DLD1 (cell line): ENCODE data around the gene AXIN2.

Experiments
- in situ Hi-C: cut with HindIII; loops from 2 replicates; pipeline ENCODE4 v1.10.0; 2017; ENCODE audit warnings: low sequenced_read_pairs

AXIN2 gene

GRCh38 chr17:65556014-65556909 is 5.2 kb downstream of the AXIN2 start:
- in situ Hi-C loops = no loop called here

- in situ Hi-C loops = no loop called here
Measured at GRCh38 chr17:65554553-65555223, 6.8 kb downstream of the AXIN2 start.

- in situ Hi-C loops = no loop called here
Measured at GRCh38 chr17:65553646-65554552, 7.5 kb downstream of the AXIN2 start.

GRCh38 chr17:65553009-65553645 is 8.3 kb downstream of the AXIN2 start:
- in situ Hi-C loops = no loop called here

- in situ Hi-C loops = no loop called here
Measured at GRCh38 chr17:65552214-65552613, 9.2 kb downstream of the AXIN2 start.

GRCh38 chr17:65551267-65552040 is 10.0 kb downstream of the AXIN2 start:
- in situ Hi-C loops = no loop called here

- in situ Hi-C loops = no loop called here
Measured at GRCh38 chr17:65550758-65551157, 10.7 kb downstream of the AXIN2 start.

- in situ Hi-C loops = no loop called here
Measured at GRCh38 chr17:65550075-65550662, 11.3 kb downstream of the AXIN2 start.

GRCh38 chr17:65548269-65548969 is 13.0 kb downstream of the AXIN2 start:
- in situ Hi-C loops = loop anchor here (5.0 to 10.0 kb wide), 2 partner anchors 304 to 439 kb away; no protein-coding TSS in a partner anchor

- in situ Hi-C loops = loop anchor here (5.0 to 10.0 kb wide), 2 partner anchors 302 to 440 kb away; no protein-coding TSS in a partner anchor
Measured at GRCh38 chr17:65547253-65547670, 14.2 kb downstream of the AXIN2 start.

GRCh38 chr17:65546579-65546978 is 14.9 kb downstream of the AXIN2 start:
- in situ Hi-C loops = loop anchor here (5.0 to 10.0 kb wide), 2 partner anchors 302 to 441 kb away; no protein-coding TSS in a partner anchor

GRCh38 chr17:65545705-65546523 is 15.5 kb downstream of the AXIN2 start:
- in situ Hi-C loops = loop anchor here (5.0 to 10.0 kb wide), 2 partner anchors 301 to 441 kb away; no protein-coding TSS in a partner anchor

GRCh38 chr17:65544672-65545071 is 16.8 kb downstream of the AXIN2 start:
- in situ Hi-C loops = loop anchor here (5.0 to 10.0 kb wide), 2 partner anchors 300 to 443 kb away; no protein-coding TSS in a partner anchor

- in situ Hi-C loops = loop anchor here (10.0 kb wide), 1 partner anchor 298 kb away; no protein-coding TSS in a partner anchor
Measured at GRCh38 chr17:65542610-65543009, 18.8 kb downstream of the AXIN2 start.

GRCh38 chr17:65542067-65542466 is 19.4 kb downstream of the AXIN2 start:
- in situ Hi-C loops = loop anchor here (10.0 kb wide), 1 partner anchor 297 kb away; no protein-coding TSS in a partner anchor

- in situ Hi-C loops = loop anchor here (10.0 kb wide), 1 partner anchor 297 kb away; no protein-coding TSS in a partner anchor
Measured at GRCh38 chr17:65541453-65541852, 20.0 kb downstream of the AXIN2 start.

- in situ Hi-C loops = loop anchor here (10.0 kb wide), 1 partner anchor 295 kb away; no protein-coding TSS in a partner anchor
Measured at GRCh38 chr17:65539630-65540266, 21.7 kb downstream of the AXIN2 start.
